Left ventricle myocardium inferior (tissue), 1 donor: Measurements from ENCODE around the gene UROC1. TPM values are rescaled to one million over a fixed set of nuclear protein-coding genes. Genes with fewer than 3 reads are reported as not detected.

Experiments used
- DNase-seq: peaks from one replicate; pipeline ENCODE4 v3.0.0-alpha.2; 2020
- H3K27ac ChIP-seq: fragments of 200-600 bp; replicated peaks from 2 replicates; pipeline ENCODE4 v1.8.0; 2021
- H3K27me3 ChIP-seq: fragments of 200-600 bp; 2 replicates; pipeline ENCODE4 v1.8.0; 2021; ENCODE audit warnings: low read depth
- H3K36me3 ChIP-seq: fragments of 200-600 bp; 2 replicates; pipeline ENCODE4 v1.8.0; 2021
- H3K4me1 ChIP-seq: fragments of 200-600 bp; 2 replicates; pipeline ENCODE4 v1.8.0; 2021
- H3K4me3 ChIP-seq: fragments of 200-600 bp; 2 replicates; pipeline ENCODE4 v1.8.0; 2021; ENCODE audit warnings: mild to moderate bottlenecking, moderate library complexity
- H3K9me3 ChIP-seq: fragments of 200-600 bp; replicated peaks from 2 replicates; pipeline ENCODE4 v1.8.0; 2021
- intact Hi-C: fragments of 100-400 bp; cut with micrococcal nuclease; formaldehyde crosslinking; loops from one replicate; pipeline ENCODE4 v1.11.0; 2022
- total RNA-seq: library from RNA; stranded (reverse); fragmentation: NEBNext Ultra II Directional; extraction: Animal tissue kit (Norgen Biotek cat#: 25700); gene quantifications from one replicate; pipeline ENCODE4 v1.2.1, GENCODE V29; 2021
- TF ChIP-seq, protein P1 (sequence below): fragments of 200-600 bp; IDR thresholded peaks from 2 replicates; pipeline ENCODE4 v1.8.0; 2021; ENCODE audit warnings: antibody characterized with exemption, mild to moderate bottlenecking, borderline replicate concordance
- donor health status: DM: no; HTN: yes; CAD: no; lungs with severe emphysema.

Gene UROC1
- total RNA-seq, 1 donor from 2014 or later: not detected

DNA sequence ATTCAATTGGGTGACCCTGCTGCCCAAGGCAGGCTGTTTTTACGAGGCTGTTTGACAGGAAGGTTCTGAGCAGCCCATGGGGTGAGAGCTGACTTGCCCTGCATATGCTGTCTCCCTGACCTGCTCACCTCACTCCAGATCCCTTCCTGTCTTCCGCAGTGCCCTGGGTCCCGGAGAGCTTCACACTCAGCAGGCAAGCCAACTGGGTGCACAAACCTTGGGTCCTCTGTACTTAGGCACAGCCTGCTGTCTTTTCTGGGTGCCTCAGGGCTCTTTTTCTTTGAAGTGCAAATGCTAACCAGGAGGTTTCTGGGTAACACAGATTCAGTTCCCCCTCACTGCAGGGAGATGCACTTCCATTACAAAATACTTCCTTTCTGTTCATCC, 74.7 kb downstream of the UROC1 start:
- Histone ChIP-seq H3K36me3 (peaks cover 42% of the 10 kb centered on the region), H3K27ac (no peak overlapping the region), H3K4me1 (peaks cover 21% of the 10 kb centered on the region), H3K9me3 (no peaks in the 10 kb centered on the region), H3K27me3 (no peaks in the 10 kb centered on the region), H3K4me3 (no peak overlapping the region)
- TF ChIP-seq, protein P1, sequence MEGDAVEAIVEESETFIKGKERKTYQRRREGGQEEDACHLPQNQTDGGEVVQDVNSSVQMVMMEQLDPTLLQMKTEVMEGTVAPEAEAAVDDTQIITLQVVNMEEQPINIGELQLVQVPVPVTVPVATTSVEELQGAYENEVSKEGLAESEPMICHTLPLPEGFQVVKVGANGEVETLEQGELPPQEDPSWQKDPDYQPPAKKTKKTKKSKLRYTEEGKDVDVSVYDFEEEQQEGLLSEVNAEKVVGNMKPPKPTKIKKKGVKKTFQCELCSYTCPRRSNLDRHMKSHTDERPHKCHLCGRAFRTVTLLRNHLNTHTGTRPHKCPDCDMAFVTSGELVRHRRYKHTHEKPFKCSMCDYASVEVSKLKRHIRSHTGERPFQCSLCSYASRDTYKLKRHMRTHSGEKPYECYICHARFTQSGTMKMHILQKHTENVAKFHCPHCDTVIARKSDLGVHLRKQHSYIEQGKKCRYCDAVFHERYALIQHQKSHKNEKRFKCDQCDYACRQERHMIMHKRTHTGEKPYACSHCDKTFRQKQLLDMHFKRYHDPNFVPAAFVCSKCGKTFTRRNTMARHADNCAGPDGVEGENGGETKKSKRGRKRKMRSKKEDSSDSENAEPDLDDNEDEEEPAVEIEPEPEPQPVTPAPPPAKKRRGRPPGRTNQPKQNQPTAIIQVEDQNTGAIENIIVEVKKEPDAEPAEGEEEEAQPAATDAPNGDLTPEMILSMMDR: no peak
- intact Hi-C loops: no loop called here
- no peak for DNase-seq

DNA sequence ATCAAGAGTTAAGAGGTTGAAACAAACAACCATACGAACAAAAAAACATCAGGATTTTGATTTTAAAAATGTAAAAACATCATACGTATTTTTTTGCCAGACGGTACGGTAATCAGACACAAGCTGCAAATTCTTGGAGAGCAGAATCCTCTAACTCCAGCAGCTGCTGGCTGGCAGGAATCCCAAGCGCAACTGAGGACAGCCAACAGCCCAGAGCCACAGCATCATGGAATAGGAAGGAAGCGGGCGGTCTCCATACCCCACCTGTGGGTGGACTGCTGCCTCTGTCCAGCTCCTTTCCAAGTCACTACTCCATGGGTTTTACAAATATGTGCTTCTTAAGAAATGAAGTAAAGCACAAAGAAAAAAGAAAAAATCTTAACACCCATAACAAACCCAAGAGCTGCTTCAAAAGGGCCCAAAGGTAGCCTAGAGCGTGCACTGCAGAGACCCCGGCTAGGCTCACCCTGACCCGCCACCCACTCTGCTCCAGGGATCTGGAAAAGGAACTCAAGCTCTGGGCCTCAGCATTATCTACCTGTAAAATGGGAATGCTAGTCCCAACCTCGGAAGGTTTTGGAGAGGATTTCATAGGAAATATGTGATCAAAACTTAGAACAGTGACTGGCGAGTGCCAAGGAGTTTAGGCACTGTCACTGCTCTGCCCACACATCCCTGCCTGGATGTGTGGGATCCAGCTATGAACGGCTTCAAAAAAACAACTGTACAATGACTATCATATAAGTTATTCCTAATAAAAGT, 75.3 kb downstream of the UROC1 start:
- Histone ChIP-seq H3K27ac (no peak overlapping the region), H3K36me3 (peaks cover 44% of the 10 kb centered on the region), H3K27me3 (no peaks in the 10 kb centered on the region), H3K4me3 (no peak overlapping the region), H3K9me3 (no peaks in the 10 kb centered on the region), H3K4me1 (peaks cover 19% of the 10 kb centered on the region)
- peak; percentile 64 for DNase-seq
- intact Hi-C loops: no loop called here
- TF ChIP-seq, protein P1: no peak

DNA sequence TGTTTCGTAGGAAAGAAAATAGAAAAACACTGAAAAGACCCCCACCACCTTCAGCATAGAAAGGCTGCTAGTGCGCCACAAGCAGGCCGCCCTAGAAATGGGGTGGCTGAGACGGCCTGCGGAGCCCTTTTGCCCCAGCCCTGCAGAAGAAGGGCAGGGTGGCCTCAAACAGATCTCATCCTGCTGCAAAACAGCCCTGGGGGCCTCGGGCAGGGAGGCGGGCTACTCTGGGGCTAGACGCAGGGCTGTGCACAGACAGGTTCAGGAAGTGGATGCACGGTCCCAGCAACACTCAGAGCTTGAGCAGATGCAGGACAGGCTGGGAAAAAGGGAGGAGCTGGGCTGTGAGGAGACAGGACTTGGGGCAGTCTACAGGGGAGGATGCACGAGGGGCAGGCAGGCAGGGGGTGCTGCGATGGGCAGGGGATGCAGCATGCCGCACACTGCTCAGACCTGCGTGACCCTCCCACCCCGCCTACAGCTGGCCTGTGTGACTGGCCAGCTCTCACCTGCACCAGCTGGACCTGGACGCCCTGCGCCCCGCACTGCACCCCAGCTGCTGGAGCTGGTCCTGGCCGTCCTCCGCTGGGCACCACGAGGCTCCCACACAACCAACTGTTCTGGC, 76.2 kb downstream of the UROC1 start:
- intact Hi-C loops: no loop called here
- TF ChIP-seq, protein P1: no peak
- peaks cover 53% of the 10 kb centered on the region for H3K36me3 ChIP-seq
- no peak for DNase-seq
- H3K4me1 ChIP-seq: peaks cover 19% of the 10 kb centered on the region
- H3K4me3 ChIP-seq: no peak overlapping the region
- H3K9me3 ChIP-seq: no peaks in the 10 kb centered on the region
- no peak overlapping the region for H3K27ac ChIP-seq
- H3K27me3 ChIP-seq: no peaks in the 10 kb centered on the region

DNA sequence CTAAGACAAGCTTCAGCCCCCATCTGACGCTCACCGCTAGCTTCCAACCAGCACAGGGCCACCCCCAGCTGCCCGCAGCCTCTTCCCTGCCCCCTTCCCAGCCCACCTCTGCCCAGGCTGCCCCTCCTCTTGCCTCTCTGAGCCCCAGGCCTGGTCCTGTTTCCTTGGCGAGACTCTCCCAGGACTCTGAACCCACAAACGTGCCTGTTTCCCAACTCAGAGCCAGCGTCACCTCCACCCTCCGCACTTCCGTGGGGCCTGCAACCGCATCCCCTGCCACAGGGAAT, 76.9 kb downstream of the UROC1 start:
- H3K36me3 ChIP-seq: peaks cover 57% of the 10 kb centered on the region
- H3K4me3 ChIP-seq: no peak overlapping the region
- intact Hi-C loops: no loop called here

DNA sequence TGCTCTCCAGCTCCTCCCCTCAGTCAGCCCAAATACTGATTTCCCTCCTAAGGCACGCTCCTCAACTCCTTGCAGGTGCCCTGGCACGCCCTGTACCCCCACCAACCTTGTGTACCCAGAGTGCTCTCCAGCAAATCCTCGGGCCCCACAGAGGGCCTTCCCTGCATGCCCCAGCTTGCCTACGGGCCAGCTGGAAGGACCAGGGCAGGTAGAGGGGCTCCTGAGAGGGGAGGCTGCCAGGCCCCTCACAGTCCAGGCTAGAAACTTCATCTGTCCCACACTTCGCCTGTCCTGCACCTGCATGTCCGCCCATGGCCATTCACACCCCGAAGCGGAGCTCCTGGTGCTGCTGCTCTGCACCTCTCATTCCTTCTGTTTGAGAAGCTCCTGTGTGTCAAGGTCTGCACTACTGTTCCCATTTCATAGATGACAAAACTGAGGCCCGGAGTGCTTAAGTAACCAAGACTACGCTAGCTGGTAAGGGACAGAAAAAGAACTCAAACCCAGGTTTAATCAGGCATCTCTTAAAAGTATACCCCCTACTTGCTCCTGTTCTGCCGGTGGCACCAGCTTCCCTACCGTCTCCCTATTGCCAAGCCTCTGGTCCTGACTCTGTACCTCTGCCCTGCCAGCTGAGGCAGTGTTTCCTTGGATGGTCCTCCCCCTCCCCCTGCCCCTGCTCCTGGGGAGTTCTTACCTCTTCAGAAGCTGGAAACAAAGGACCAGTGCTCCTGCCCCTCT, 77.4 kb downstream of the UROC1 start:
- H3K4me3 ChIP-seq: no peak overlapping the region
- H3K36me3 ChIP-seq: peaks cover 59% of the 10 kb centered on the region
- no peaks in the 10 kb centered on the region for H3K27me3 ChIP-seq
- DNase-seq: no peak
- no peaks in the 10 kb centered on the region for H3K9me3 ChIP-seq
- TF ChIP-seq, protein P1: no peak
- peaks cover 16% of the 10 kb centered on the region for H3K4me1 ChIP-seq
- H3K27ac ChIP-seq: no peak overlapping the region
- intact Hi-C loops: no loop called here

More for the DNA sequence above, 76.9 kb downstream of the UROC1 start:
- H3K27me3 ChIP-seq: no peaks in the 10 kb centered on the region
- H3K27ac ChIP-seq: no peak overlapping the region
- H3K9me3 ChIP-seq: no peaks in the 10 kb centered on the region
- TF ChIP-seq, protein P1: no peak
- DNase-seq: no peak
- H3K4me1 ChIP-seq: peaks cover 19% of the 10 kb centered on the region
